Stimulated activated CD4-positive, alpha-beta T cell treated with anti-CD3 and anti-CD28 coated beads, TNF-alpha, amount 100 ng/mL, for 48 hours (primary cell): ENCODE measurements around the gene MLKL.
"Not testable (repeated sequence)": the region's sequence is repeated elsewhere in the genome, so short reads cannot be mapped to it uniquely, and the experiment has no call there.

Experiments
- DNase-seq, 3 donors: peaks; one replicate each; pipeline ENCODE4 v3.0.0-alpha.2; 2020; ENCODE audit warnings: low read depth in 3 of 3

MLKL gene

DNA sequence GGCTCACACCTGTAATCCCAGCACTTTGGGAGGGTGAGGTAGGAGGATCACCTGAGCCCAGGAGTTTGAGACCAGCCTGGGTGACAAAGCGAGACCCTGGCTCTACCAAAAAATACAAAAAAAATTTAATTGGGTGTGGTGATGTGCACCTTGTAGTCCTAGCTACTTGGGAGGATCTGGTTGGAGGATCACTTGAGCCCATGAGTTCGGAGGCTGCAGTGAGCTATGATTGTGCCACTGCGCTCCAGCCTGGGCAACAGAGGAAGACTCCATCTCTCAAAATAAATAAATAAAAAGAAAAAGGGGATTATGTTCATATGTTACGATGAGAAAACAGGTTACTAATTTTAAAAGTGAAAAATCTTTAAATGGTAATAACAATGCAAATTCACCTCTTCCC lies 996 bp downstream of the MLKL start:
- no peak for DNase-seq

- no peak for DNase-seq
These were observed 2.4 kb downstream of the MLKL start for GRCh38 chr16:74698222-74698621.

GRCh38 chr16:74695450-74696422 lies 4.9 kb downstream of the MLKL start:
- DNase-seq: peak; percentile 21 to 53 (median 32)

GRCh38 chr16:74691093-74691855 lies 9.4 kb downstream of the MLKL start:
- no peak for DNase-seq

GRCh38 chr16:74682556-74682955 lies 18.1 kb downstream of the MLKL start:
- no peak for DNase-seq

DNA sequence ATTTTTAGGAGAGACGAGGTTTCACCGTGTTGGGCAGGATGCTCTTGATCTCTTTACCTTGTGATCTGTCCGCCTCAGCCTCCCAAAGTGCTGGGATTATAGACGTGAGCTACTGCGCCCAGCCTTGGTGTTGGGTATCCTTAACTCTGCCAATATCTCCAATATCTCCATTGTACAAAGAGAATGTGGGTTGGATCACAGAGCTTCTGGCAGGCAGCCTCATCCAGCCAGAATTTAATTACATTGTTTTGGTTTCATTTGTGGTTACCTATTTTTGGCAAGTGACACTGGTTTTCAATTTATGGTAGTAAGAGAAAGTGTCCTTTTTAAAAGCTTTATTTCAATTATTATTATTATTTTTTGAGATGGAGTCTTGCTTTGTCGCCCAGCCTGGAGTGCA lies 20.0 kb downstream of the MLKL start:
- DNase-seq: no peak

- DNase-seq: no peak
These were observed 20.7 kb downstream of the MLKL start for GRCh38 chr16:74679983-74680382.

DNA sequence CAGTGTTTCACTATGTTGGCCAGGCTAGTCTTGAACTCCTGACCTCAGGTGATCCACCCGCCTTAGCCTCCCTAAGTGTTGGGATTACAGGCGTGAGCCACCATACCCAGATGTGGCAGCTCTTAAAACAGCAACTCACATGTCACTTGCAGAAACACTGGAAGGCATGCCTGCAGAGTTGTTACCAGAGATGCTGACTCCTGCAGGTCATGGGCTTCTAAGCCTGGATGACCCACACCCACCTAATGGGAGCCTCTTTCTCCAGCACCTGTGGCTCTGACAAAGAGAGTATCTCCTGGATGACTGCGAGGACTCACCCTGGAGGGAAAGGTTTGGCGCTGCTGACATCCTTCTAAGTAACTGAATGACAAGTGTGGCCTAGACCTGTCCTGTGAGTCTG lies 22.8 kb downstream of the MLKL start:
- DNase-seq: no peak

DNA sequence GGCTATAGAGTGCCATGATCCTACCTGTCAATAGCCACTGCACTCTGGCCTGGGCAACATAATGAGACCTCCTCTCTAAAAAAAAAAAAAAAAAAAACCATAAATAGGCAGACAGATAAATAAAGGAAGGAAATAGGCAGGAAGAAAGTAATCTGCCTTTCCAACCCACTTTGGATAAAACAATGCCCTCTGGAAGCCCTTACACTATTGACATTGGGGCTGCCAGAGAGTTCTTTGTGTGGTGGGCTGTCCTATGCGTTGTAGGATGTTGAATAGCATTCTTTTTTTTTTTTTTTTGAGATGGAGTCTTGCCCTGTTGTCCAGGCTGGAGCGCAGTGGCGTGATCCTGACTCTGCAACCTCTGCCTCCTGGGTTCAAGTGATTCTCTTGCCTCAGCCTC lies 26.8 kb downstream of the MLKL start:
- DNase-seq: no peak

GRCh38 chr16:74668877-74669276 lies 31.8 kb downstream of the MLKL start:
- DNase-seq: not testable (repeated sequence)

DNA sequence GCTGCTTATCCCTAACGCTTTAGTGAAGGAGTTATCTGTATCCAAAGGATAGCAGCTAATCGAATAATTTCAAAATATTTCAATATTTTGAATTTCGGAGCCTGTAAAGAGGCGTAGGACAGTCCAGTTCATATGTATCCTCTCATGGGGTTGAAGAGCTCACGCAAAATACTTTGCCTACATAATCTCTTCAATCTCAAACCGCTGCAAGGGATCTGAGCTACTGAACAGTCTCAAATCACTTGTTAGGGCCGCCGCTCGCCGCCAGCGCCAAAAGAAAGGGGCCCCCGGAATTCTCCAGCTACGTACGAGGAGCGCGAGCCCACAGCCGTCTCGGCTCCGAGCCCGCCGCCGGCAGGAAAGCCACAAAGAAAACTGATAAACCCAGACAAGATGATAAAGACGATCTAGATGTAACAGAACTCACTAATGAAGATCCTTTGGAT lies 33.4 kb downstream of the MLKL start:
- DNase-seq: peak in 1 of 3 donors; percentile 20

GRCh38 chr16:74666425-74667254 lies 34.0 kb downstream of the MLKL start, which contains the start of gene RFWD3:
Gene RFWD3 (minus strand): TSS chr16:74666877. CDS start chr16:74661449, 5,428 bp downstream.
- peak; percentile 85 to 96 (median 91) for DNase-seq

DNA sequence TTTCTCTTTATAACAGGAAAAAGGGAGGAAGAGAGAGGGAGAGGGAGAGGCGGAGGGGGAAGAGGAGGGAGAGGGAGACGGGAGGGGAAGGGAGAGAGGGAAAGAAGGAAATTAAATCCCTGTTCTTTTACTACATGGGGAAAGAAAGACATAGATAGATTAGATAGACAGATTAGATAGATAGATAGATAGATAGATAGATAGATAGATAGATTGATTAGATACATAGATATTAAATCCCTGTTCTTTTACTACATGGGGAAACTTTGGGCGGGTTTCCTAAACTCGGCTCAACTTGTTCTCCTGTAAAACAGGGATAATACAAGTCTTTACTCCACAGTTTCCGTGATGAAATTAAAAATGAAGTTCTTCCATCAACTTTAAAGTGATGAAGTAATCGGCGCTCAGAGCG lies 34.6 kb downstream of the MLKL start:
- DNase-seq: no peak

- DNase-seq: no peak
These were observed 39.6 kb downstream of the MLKL start for GRCh38 chr16:74661064-74661463.

DNA sequence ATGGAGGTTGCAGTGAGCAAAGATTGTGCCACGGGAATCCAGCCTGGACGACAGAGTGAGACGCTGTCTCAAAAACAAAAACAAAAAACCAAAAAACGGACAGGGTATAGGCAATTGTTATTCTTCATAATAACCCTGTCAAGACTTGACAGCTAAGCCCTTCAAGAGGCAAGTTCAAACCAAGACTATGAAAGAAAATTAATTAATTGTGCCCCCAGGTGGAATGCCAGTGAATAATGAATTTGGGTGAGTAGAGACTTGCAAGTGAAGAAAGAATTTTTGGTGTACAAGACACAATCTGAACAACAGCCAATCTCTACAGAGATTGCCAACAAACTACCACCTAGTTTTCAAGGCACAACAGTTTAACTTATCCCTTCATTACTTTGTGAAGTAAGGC lies 40.3 kb downstream of the MLKL start:
- DNase-seq: no peak

DNA sequence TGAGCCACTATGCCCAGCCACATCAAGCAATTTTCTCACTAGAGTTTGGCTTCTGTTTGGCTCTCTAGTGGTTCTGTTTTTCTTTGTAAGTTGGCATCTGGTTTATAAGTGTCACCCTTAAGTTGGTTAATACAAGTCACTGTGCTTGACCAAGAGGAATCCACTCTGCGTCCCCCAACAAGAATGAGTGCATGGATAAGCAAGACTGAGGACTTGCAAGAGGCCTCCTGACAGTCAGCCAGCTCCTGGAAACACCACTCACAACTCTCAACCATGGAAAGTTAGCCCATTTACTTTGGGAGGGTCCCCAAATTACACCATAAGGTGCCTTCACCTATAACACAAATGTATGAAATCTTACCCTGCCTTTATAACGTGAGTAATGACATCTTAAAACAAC lies 41.6 kb downstream of the MLKL start:
- no peak for DNase-seq

DNA sequence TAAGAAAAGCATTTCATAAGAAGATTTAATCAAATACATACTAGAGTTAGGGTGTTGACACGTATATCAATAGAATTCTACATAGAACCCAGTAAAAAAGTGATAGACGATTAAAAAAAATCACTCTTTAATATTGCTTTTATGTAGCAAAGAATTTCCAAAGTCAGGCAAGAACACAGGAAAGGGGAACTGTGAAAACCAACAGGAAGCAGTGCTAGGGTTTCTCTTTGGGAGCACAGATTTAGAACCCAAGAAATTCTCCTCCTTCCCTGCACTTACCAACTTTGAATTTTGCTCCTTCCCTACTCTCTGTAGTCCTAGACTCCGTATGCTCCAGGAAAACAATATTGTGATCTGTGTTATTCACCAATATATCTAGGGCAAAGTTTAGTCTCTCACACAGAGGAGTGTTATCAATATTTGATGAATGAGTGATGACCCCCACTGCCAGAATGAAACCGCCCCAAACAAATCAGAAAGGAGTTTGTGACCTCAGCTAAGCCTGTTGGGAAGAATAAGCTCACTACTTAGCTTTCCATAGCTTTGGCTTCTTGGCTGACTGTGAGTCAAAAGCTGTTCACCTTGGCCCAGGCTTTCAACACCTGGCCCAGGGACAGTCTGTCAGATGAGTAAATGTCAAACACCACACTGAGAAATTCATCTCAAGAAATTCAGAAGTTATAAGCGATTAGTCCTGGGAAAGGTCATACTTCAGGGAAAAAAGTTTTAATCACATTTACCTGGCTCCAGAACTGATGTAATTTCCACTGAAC lies 42.6 kb downstream of the MLKL start:
- no peak for DNase-seq

GRCh38 chr16:74654536-74655050 lies 46.1 kb downstream of the MLKL start:
- DNase-seq: no peak

GRCh38 chr16:74652883-74653282 lies 47.8 kb downstream of the MLKL start:
- not testable (repeated sequence) for DNase-seq

GRCh38 chr16:74652249-74652648 lies 48.4 kb downstream of the MLKL start:
- DNase-seq: no peak

- DNase-seq: no peak
These were observed 48.8 kb downstream of the MLKL start for GRCh38 chr16:74651841-74652240.
